NCI-H2029 (cell line): ENCODE measurements around the gene LRIG3.
A peak's percentile ranks its signal among the peaks of the same experiment; 100 is the strongest.
"Not testable (repeated sequence)": the region's sequence is repeated elsewhere in the genome, so short reads cannot be mapped to it uniquely, and the experiment has no call there.

Experiments
- DNase-seq: peaks from one replicate; lab custom pipeline; 2025; lab: John Stamatoyannopoulos, UW

LRIG3 gene

GRCh38 chr12:58905422-58905821 is 14.9 kb downstream of the LRIG3 start:
- DNase-seq, result no peak

GRCh38 chr12:58902726-58903125 is 17.6 kb downstream of the LRIG3 start:
- DNase-seq, result not testable (repeated sequence)

- no peak for DNase-seq
Observed at GRCh38 chr12:58901664-58902063, 18.6 kb downstream of the LRIG3 start.

- DNase-seq, result no peak
Observed at GRCh38 chr12:58897969-58898368, 22.3 kb downstream of the LRIG3 start.

- DNase-seq, result peak; percentile 17
Observed at GRCh38 chr12:58896278-58896677, 24.0 kb downstream of the LRIG3 start.

GRCh38 chr12:58895053-58895452 is 25.3 kb downstream of the LRIG3 start:
- no peak for DNase-seq

- no peak for DNase-seq
Observed at GRCh38 chr12:58894040-58894439, 26.3 kb downstream of the LRIG3 start.

- no peak for DNase-seq
Observed at GRCh38 chr12:58893495-58893894, 26.8 kb downstream of the LRIG3 start.

GRCh38 chr12:58889557-58889956 is 30.7 kb downstream of the LRIG3 start:
- no peak for DNase-seq

- peak; percentile 88 for DNase-seq
Observed at GRCh38 chr12:58888131-58888783, 32.0 kb downstream of the LRIG3 start.

- DNase-seq, result no peak
Observed at GRCh38 chr12:58887068-58887467, 33.2 kb downstream of the LRIG3 start.

GRCh38 chr12:58886474-58886873 is 33.8 kb downstream of the LRIG3 start:
- no peak for DNase-seq

GRCh38 chr12:58884916-58885315 is 35.4 kb downstream of the LRIG3 start:
- DNase-seq, result no peak

- DNase-seq, result no peak
Observed at GRCh38 chr12:58883576-58884334, 36.5 kb downstream of the LRIG3 start.

- no peak for DNase-seq
Observed at GRCh38 chr12:58882826-58883225, 37.5 kb downstream of the LRIG3 start.

GRCh38 chr12:58881816-58882215 is 38.5 kb downstream of the LRIG3 start:
- no peak for DNase-seq

- no peak for DNase-seq
Observed at GRCh38 chr12:58880639-58881038, 39.7 kb downstream of the LRIG3 start.

- DNase-seq, result peak; percentile 92
Observed at GRCh38 chr12:58877243-58877743, 43.0 kb downstream of the LRIG3 start.

GRCh38 chr12:58873496-58873895 is 46.8 kb downstream of the LRIG3 start:
- no peak for DNase-seq

- DNase-seq, result no peak
Observed at GRCh38 chr12:58871556-58871955, 48.7 kb downstream of the LRIG3 start.

- DNase-seq, result no peak
Observed at GRCh38 chr12:58870595-58870994, 49.7 kb downstream of the LRIG3 start.

- DNase-seq, result no peak
Observed at GRCh38 chr12:58860788-58861240, 59.5 kb downstream of the LRIG3 start.

GRCh38 chr12:58860056-58860787 is 60.1 kb downstream of the LRIG3 start:
- DNase-seq, result no peak
